ENCODE measurements around the gene C16orf96.

C16orf96 gene

GRCh38 chr16:4606354-4606753, 50.2 kb downstream of the C16orf96 start:
- Histone ChIP-seq H3K9ac (ENCODE audit: low read depth, low read length) (no peak overlapping the region), H3K4me1 (ENCODE audit: insufficient read depth, low read length) (no peaks in the 10 kb centered on the region), H3K27me3 (ENCODE audit: insufficient read depth, low read length) (no peaks in the 10 kb centered on the region), H3K9me3 (ENCODE audit: insufficient read depth, low read depth, low read length) (no peaks in the 10 kb centered on the region), H3K4me3 (ENCODE audit: low read length) (no peak overlapping the region), H3K36me3 (ENCODE audit: insufficient read depth, low read depth, low read length) (peaks cover 28% of the 10 kb centered on the region; the same call in 1 of the 2 replicates), H3K27ac (ENCODE audit: low read length) (no peak overlapping the region)

GRCh38 chr16:4607841-4608703, 51.9 kb downstream of the C16orf96 start:
- Histone ChIP-seq H3K9ac (ENCODE audit: low read depth, low read length) (no peak overlapping the region), H3K4me1 (ENCODE audit: insufficient read depth, low read length) (peaks cover 3% of the 10 kb centered on the region), H3K27ac (ENCODE audit: low read length) (no peak overlapping the region), H3K36me3 (ENCODE audit: insufficient read depth, low read depth, low read length) (peaks cover 28% of the 10 kb centered on the region; the same call in 1 of the 2 replicates), H3K4me3 (ENCODE audit: low read length) (no peak overlapping the region), H3K9me3 (ENCODE audit: insufficient read depth, low read depth, low read length) (no peaks in the 10 kb centered on the region), H3K27me3 (ENCODE audit: insufficient read depth, low read length) (no peaks in the 10 kb centered on the region)

- no peak overlapping the region for H3K9ac ChIP-seq (ENCODE audit: low read depth, low read length)
- no peak overlapping the region for H3K4me3 ChIP-seq (ENCODE audit: low read length)
- peaks cover 9% of the 10 kb centered on the region for H3K4me1 ChIP-seq (ENCODE audit: insufficient read depth, low read length)
- peaks cover 28% of the 10 kb centered on the region; the same call in 1 of the 2 replicates for H3K36me3 ChIP-seq (ENCODE audit: insufficient read depth, low read depth, low read length)
- no peak overlapping the region for H3K27ac ChIP-seq (ENCODE audit: low read length)
- no peaks in the 10 kb centered on the region for H3K9me3 ChIP-seq (ENCODE audit: insufficient read depth, low read depth, low read length)
- H3K27me3 ChIP-seq (ENCODE audit: insufficient read depth, low read length): no peaks in the 10 kb centered on the region
Measured at GRCh38 chr16:4608704-4608980, 52.5 kb downstream of the C16orf96 start.

GRCh38 chr16:4609200-4610010, 53.3 kb downstream of the C16orf96 start:
- no peaks in the 10 kb centered on the region for H3K9me3 ChIP-seq (ENCODE audit: insufficient read depth, low read depth, low read length)
- no peak overlapping the region for H3K9ac ChIP-seq (ENCODE audit: low read depth, low read length)
- H3K27me3 ChIP-seq (ENCODE audit: insufficient read depth, low read length): no peaks in the 10 kb centered on the region
- H3K36me3 ChIP-seq (ENCODE audit: insufficient read depth, low read depth, low read length): peaks cover 28% of the 10 kb centered on the region; the same call in 1 of the 2 replicates
- H3K27ac ChIP-seq (ENCODE audit: low read length): no peak overlapping the region
- H3K4me3 ChIP-seq (ENCODE audit: low read length): no peak overlapping the region
- H3K4me1 ChIP-seq (ENCODE audit: insufficient read depth, low read length): peaks cover 9% of the 10 kb centered on the region

GRCh38 chr16:4610011-4611005, 54.2 kb downstream of the C16orf96 start:
- peaks cover 9% of the 10 kb centered on the region for H3K4me1 ChIP-seq (ENCODE audit: insufficient read depth, low read length)
- peaks cover 28% of the 10 kb centered on the region; the same call in 1 of the 2 replicates for H3K36me3 ChIP-seq (ENCODE audit: insufficient read depth, low read depth, low read length)
- no peak overlapping the region for H3K4me3 ChIP-seq (ENCODE audit: low read length)
- no peaks in the 10 kb centered on the region for H3K9me3 ChIP-seq (ENCODE audit: insufficient read depth, low read depth, low read length)
- H3K27ac ChIP-seq (ENCODE audit: low read length): no peak overlapping the region
- no peak overlapping the region for H3K9ac ChIP-seq (ENCODE audit: low read depth, low read length)
- no peaks in the 10 kb centered on the region for H3K27me3 ChIP-seq (ENCODE audit: insufficient read depth, low read length)

- H3K36me3 ChIP-seq (ENCODE audit: insufficient read depth, low read depth, low read length): peaks cover 28% of the 10 kb centered on the region; the same call in 1 of the 2 replicates
- H3K27me3 ChIP-seq (ENCODE audit: insufficient read depth, low read length): no peaks in the 10 kb centered on the region
- no peaks in the 10 kb centered on the region for H3K9me3 ChIP-seq (ENCODE audit: insufficient read depth, low read depth, low read length)
- H3K27ac ChIP-seq (ENCODE audit: low read length): peak overlapping the region; percentile 38
- H3K4me3 ChIP-seq (ENCODE audit: low read length): no peak overlapping the region
- H3K4me1 ChIP-seq (ENCODE audit: insufficient read depth, low read length): peaks cover 9% of the 10 kb centered on the region
- no peak overlapping the region for H3K9ac ChIP-seq (ENCODE audit: low read depth, low read length)
Measured at GRCh38 chr16:4611337-4612021, 55.3 kb downstream of the C16orf96 start.

GRCh38 chr16:4612474-4612931, 56.4 kb downstream of the C16orf96 start:
- H3K9ac ChIP-seq (ENCODE audit: low read depth, low read length): peak overlapping the region; percentile 94; the same call in 1 of the 2 replicates
- peaks cover 22% of the 10 kb centered on the region; the same call in 1 of the 2 replicates for H3K36me3 ChIP-seq (ENCODE audit: insufficient read depth, low read depth, low read length)
- no peaks in the 10 kb centered on the region for H3K9me3 ChIP-seq (ENCODE audit: insufficient read depth, low read depth, low read length)
- peak overlapping the region; percentile 48 for H3K27ac ChIP-seq (ENCODE audit: low read length)
- peaks cover 10% of the 10 kb centered on the region for H3K4me1 ChIP-seq (ENCODE audit: insufficient read depth, low read length)
- H3K27me3 ChIP-seq (ENCODE audit: insufficient read depth, low read length): no peaks in the 10 kb centered on the region
- peak overlapping the region; percentile 94 for H3K4me3 ChIP-seq (ENCODE audit: low read length)

- Histone ChIP-seq H3K9ac (ENCODE audit: low read depth, low read length) (peak overlapping the region; percentile 94), H3K9me3 (ENCODE audit: insufficient read depth, low read depth, low read length) (no peaks in the 10 kb centered on the region), H3K36me3 (ENCODE audit: insufficient read depth, low read depth, low read length) (peaks cover 16% of the 10 kb centered on the region; the same call in 1 of the 2 replicates), H3K27ac (ENCODE audit: low read length) (peak overlapping the region; percentile 48), H3K4me3 (ENCODE audit: low read length) (peak overlapping the region; percentile 94), H3K27me3 (ENCODE audit: insufficient read depth, low read length) (no peaks in the 10 kb centered on the region), H3K4me1 (ENCODE audit: insufficient read depth, low read length) (peaks cover 14% of the 10 kb centered on the region)
Measured at GRCh38 chr16:4612977-4613635, 57.0 kb downstream of the C16orf96 start.

- Histone ChIP-seq H3K36me3 (ENCODE audit: insufficient read depth, low read depth, low read length) (peaks cover 9% of the 10 kb centered on the region; the same call in 1 of the 2 replicates), H3K27ac (ENCODE audit: low read length) (peak overlapping the region; percentile 69), H3K27me3 (ENCODE audit: insufficient read depth, low read length) (no peaks in the 10 kb centered on the region), H3K4me1 (ENCODE audit: insufficient read depth, low read length) (peaks cover 14% of the 10 kb centered on the region), H3K4me3 (ENCODE audit: low read length) (peak overlapping the region; percentile 94), H3K9me3 (ENCODE audit: insufficient read depth, low read depth, low read length) (no peaks in the 10 kb centered on the region), H3K9ac (ENCODE audit: low read depth, low read length) (peak overlapping the region; percentile 94)
Measured at GRCh38 chr16:4613636-4614570, 57.8 kb downstream of the C16orf96 start.

All from iPS-20b (cell line).